Left ventricle myocardium inferior (tissue), 1 donor: ENCODE data around the gene TEX36. TPM values are rescaled to one million over a fixed set of nuclear protein-coding genes. Genes with fewer than 3 reads are reported as not detected.

Experiments used
- DNase-seq: peaks from one replicate; pipeline ENCODE4 v3.0.0-alpha.2; 2020
- H3K27ac ChIP-seq: fragments of 200-600 bp; replicated peaks from 2 replicates; pipeline ENCODE4 v1.8.0; 2021
- H3K27me3 ChIP-seq: fragments of 200-600 bp; 2 replicates; pipeline ENCODE4 v1.8.0; 2021; ENCODE audit warnings: low read depth
- H3K36me3 ChIP-seq: fragments of 200-600 bp; 2 replicates; pipeline ENCODE4 v1.8.0; 2021
- H3K4me1 ChIP-seq: fragments of 200-600 bp; 2 replicates; pipeline ENCODE4 v1.8.0; 2021
- H3K4me3 ChIP-seq: fragments of 200-600 bp; 2 replicates; pipeline ENCODE4 v1.8.0; 2021; ENCODE audit warnings: mild to moderate bottlenecking, moderate library complexity
- H3K9me3 ChIP-seq: fragments of 200-600 bp; replicated peaks from 2 replicates; pipeline ENCODE4 v1.8.0; 2021
- intact Hi-C: fragments of 100-400 bp; cut with micrococcal nuclease; formaldehyde crosslinking; loops from one replicate; pipeline ENCODE4 v1.11.0; 2022
- total RNA-seq: library from RNA; stranded (reverse); fragmentation: NEBNext Ultra II Directional; extraction: Animal tissue kit (Norgen Biotek cat#: 25700); gene quantifications from one replicate; pipeline ENCODE4 v1.2.1, GENCODE V29; 2021
- TF ChIP-seq, protein P1 (sequence below): fragments of 200-600 bp; IDR thresholded peaks from 2 replicates; pipeline ENCODE4 v1.8.0; 2021; ENCODE audit warnings: antibody characterized with exemption, mild to moderate bottlenecking, borderline replicate concordance
- donor health status: DM: no; HTN: yes; CAD: no; lungs with severe emphysema.

Gene TEX36
- total RNA-seq, 1 donor from 2014 or later = not detected

DNA sequence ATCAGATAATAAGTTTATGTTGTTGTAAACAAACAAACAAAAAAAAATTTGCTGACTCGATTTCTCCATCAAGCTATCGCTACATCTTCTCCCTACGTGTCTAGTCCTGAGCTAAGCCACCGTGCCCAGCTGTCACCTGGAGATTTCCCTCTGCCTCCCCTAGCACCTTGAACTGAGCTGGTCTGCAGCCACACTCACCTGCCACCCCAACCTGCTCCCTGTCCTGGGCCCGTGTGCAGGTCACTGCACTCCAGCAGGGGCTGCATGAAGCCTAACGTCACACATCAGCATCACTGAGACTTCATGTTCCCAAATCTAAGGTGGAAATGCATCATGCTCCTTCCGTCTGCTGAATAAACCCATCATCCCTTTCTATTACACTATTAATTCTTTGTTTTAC, 44.4 kb downstream of the TEX36 start:
- Histone ChIP-seq H3K36me3 (no peaks in the 10 kb centered on the region), H3K4me3 (no peak overlapping the region), H3K4me1 (no peaks in the 10 kb centered on the region), H3K9me3 (no peaks in the 10 kb centered on the region), H3K27me3 (peaks cover 58% of the 10 kb centered on the region), H3K27ac (no peak overlapping the region)
- intact Hi-C loops = no loop called here
- no peak for DNase-seq
- TF ChIP-seq, protein P1, sequence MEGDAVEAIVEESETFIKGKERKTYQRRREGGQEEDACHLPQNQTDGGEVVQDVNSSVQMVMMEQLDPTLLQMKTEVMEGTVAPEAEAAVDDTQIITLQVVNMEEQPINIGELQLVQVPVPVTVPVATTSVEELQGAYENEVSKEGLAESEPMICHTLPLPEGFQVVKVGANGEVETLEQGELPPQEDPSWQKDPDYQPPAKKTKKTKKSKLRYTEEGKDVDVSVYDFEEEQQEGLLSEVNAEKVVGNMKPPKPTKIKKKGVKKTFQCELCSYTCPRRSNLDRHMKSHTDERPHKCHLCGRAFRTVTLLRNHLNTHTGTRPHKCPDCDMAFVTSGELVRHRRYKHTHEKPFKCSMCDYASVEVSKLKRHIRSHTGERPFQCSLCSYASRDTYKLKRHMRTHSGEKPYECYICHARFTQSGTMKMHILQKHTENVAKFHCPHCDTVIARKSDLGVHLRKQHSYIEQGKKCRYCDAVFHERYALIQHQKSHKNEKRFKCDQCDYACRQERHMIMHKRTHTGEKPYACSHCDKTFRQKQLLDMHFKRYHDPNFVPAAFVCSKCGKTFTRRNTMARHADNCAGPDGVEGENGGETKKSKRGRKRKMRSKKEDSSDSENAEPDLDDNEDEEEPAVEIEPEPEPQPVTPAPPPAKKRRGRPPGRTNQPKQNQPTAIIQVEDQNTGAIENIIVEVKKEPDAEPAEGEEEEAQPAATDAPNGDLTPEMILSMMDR = no peak

DNA sequence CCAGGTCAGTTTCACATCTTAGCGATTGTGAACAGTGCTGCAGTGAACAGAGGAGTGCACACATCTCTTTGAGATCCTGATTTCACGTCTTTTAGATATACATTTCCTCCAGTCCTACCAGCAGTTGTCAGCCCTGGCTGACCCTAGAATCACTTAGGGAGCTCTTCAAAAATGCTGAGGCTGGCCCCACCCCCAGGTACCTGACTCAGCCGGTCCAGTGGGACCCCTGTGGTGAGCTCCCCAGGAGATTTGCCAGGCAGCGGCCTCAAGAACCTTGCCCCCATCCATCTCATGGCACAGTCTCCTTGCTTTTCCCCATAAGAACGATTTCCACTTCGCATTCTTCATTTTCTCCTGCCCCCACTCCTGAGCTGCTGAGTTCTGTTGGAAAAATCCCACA, 45.5 kb downstream of the TEX36 start:
- no peak overlapping the region for H3K4me3 ChIP-seq
- no peaks in the 10 kb centered on the region for H3K9me3 ChIP-seq
- H3K27me3 ChIP-seq = peaks cover 63% of the 10 kb centered on the region
- no peaks in the 10 kb centered on the region for H3K4me1 ChIP-seq
- no peak overlapping the region for H3K27ac ChIP-seq
- no peaks in the 10 kb centered on the region for H3K36me3 ChIP-seq
- DNase-seq = no peak
- TF ChIP-seq, protein P1 = no peak
- intact Hi-C loops = no loop called here

DNA sequence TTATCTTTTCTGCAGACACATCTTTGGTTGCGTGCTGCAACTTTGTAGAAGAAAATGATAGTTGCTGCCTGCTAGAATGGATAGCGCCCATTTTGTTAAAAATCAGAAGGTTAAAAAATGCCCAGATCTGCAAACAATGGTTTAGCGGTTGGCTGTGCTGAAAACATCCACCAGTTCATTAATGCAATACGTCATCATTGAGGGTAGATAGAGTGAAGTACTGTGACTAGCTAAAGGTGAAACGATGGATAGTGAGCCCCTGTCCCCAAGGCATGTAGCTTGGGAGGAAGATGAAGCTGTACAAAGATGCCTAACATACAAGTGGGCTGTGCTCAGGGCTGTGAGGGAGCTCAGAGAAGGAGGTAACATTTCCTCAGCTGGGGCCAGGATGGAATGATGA, 48.4 kb downstream of the TEX36 start:
- intact Hi-C loops = no loop called here
- Histone ChIP-seq H3K9me3 (no peaks in the 10 kb centered on the region), H3K27ac (no peak overlapping the region), H3K4me1 (no peaks in the 10 kb centered on the region), H3K4me3 (no peak overlapping the region), H3K36me3 (no peaks in the 10 kb centered on the region), H3K27me3 (peaks cover 54% of the 10 kb centered on the region)
- TF ChIP-seq, protein P1 = no peak
- DNase-seq = no peak

DNA sequence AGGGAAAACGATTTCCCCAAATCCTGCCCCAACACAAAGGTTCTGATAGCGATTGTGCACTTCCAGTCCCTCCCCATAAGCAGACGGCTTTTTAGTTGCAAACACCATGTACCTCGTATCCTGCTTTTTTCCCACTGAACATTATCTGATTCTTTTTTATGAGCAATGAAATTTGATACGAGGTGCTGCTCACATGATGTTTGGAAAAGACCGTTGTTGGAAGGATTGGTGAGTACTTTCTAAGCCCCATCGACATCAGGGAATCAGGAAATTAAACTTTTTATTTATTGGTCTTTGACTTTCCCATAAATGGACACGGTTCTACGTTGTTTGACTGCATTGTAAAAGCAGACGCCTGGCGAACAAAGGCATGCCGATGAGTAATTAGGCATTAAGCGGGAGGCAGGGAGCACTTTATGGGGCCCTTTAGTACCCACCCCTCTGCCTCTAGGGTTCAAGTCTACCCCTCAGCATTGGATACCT, 49.4 kb downstream of the TEX36 start:
- DNase-seq = no peak
- no peak overlapping the region for H3K27ac ChIP-seq
- intact Hi-C loops = no loop called here
- peaks cover 52% of the 10 kb centered on the region for H3K27me3 ChIP-seq
- no peaks in the 10 kb centered on the region for H3K9me3 ChIP-seq
- H3K36me3 ChIP-seq = no peaks in the 10 kb centered on the region
- H3K4me3 ChIP-seq = no peak overlapping the region
- TF ChIP-seq, protein P1 = no peak
- no peaks in the 10 kb centered on the region for H3K4me1 ChIP-seq

DNA sequence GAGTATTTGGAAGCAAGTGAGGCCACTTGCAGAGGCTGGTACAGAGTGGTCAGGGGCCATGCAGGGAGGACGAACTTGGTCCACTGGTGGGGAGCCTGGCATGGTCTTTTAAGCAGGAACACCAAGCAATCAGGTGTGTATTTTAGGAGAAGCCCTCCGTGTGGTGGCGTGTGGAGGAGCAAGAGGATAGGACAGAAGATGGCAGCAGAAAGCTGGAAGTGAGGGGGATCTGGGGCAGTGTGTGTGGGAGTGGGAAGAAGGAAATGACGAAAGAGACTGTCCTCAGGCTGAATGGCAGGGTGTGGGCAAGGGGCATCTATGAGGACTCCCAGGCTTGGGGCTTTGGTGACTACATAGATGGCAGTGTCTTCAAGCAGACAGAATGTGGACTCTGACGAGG, 51.2 kb downstream of the TEX36 start:
- Histone ChIP-seq H3K27ac (no peak overlapping the region), H3K4me3 (no peak overlapping the region), H3K27me3 (peaks cover 37% of the 10 kb centered on the region), H3K4me1 (no peaks in the 10 kb centered on the region), H3K9me3 (no peaks in the 10 kb centered on the region), H3K36me3 (no peaks in the 10 kb centered on the region)
- TF ChIP-seq, protein P1 = no peak
- DNase-seq = no peak
- intact Hi-C loops = no loop called here
